ENCODE measurements around the gene ABLIM1.

ABLIM1 gene

GRCh38 chr10:114403541-114404161 is 254.4 kb downstream of the ABLIM1 start (continued):
- no peak for TF ChIP-seq ZNF76 (tag by site-specific recombination; IDR thresholded peaks at IDR 0.05; ENCODE audit: borderline replicate concordance, low read depth)
- TF ChIP-seq ZNF157 (tag by site-specific recombination; IDR thresholded peaks at IDR 0.05) = no peak
- no peak for TF ChIP-seq ZNF747 (tag by site-specific recombination; IDR thresholded peaks at IDR 0.05)
- peak; percentile 59; the same call in 1 of the 2 replicates for TF ChIP-seq EGR2 (tag by site-specific recombination; IDR thresholded peaks at IDR 0.05; ENCODE audit: low read depth)
- no peak for TF ChIP-seq ZNF214 (tag by site-specific recombination; IDR thresholded peaks at IDR 0.05; ENCODE audit: borderline replicate concordance)
- TF ChIP-seq ZNF24 (tag by site-specific recombination; IDR thresholded peaks at IDR 0.05) = no peak
- peak; percentile 69 for TF ChIP-seq ZNF341 (tag by site-specific recombination; IDR thresholded peaks at IDR 0.05; ENCODE audit: low read depth)
- TF ChIP-seq ZNF692 (tag by site-specific recombination; IDR thresholded peaks at IDR 0.05) = no peak
- no peak for TF ChIP-seq ZNF48 (tag by site-specific recombination; IDR thresholded peaks at IDR 0.05)
- TF ChIP-seq REPIN1 (tag by site-specific recombination; IDR thresholded peaks at IDR 0.05; ENCODE audit: low read depth) = no peak
- TF ChIP-seq ZNF624 (tag by site-specific recombination; IDR thresholded peaks at IDR 0.05) = no peak
- TF ChIP-seq ZNF843 (tag by site-specific recombination; IDR thresholded peaks at IDR 0.05) = no peak
- no peak for TF ChIP-seq ZSCAN5A (tag by site-specific recombination; IDR thresholded peaks at IDR 0.05)
- no peak for TF ChIP-seq PBX3 (CRISPR knock-in tag; IDR thresholded peaks at IDR 0.05)
- no peak for TF ChIP-seq ZNF837 (tag by site-specific recombination; IDR thresholded peaks at IDR 0.05)
- peak; percentile 74 for TF ChIP-seq ZFHX2 (tag by site-specific recombination; conservative IDR thresholded peaks at IDR 0.05)
- TF ChIP-seq ZNF473 (tag by site-specific recombination; IDR thresholded peaks at IDR 0.05) = no peak
- no peak for TF ChIP-seq SALL2 (tag by site-specific recombination; IDR thresholded peaks at IDR 0.05; ENCODE audit: borderline replicate concordance)
- no peak for TF ChIP-seq ZNF354C (tag by site-specific recombination; IDR thresholded peaks at IDR 0.05; ENCODE audit: borderline replicate concordance, low read depth)
- no peak for TF ChIP-seq ZNF529 (tag by site-specific recombination; IDR thresholded peaks at IDR 0.05; ENCODE audit: insufficient replicate concordance)
- TF ChIP-seq ZNF274 (IDR thresholded peaks at IDR 0.05; ENCODE audit: low read length) = no peak
- TF ChIP-seq ZNF274 (tag by site-specific recombination; IDR thresholded peaks at IDR 0.05; ENCODE audit: borderline replicate concordance) = no peak
- TF ChIP-seq PRDM2 (tag by site-specific recombination; IDR thresholded peaks at IDR 0.05; ENCODE audit: borderline replicate concordance) = no peak
- TF ChIP-seq SETDB1 (IDR thresholded peaks at IDR 0.05; ENCODE audit: insufficient read length, low read length) = no peak
- peak; percentile 37 for TF ChIP-seq PATZ1 (tag by site-specific recombination; IDR thresholded peaks at IDR 0.05)
